Measurements from ENCODE around the gene OR2V1. TPM values are rescaled to one million over a fixed set of nuclear protein-coding genes. Genes with fewer than 3 reads are reported as not detected.
"Not testable (repeated sequence)": the region's sequence is repeated elsewhere in the genome, so short reads cannot be mapped to it uniquely, and the experiment has no call there.

OR2V1 gene
- total RNA-seq, 1 donor from 2014 or later = not detected

GRCh38 chr5:181170996-181171395 lies 40.0 kb upstream of the OR2V1 start:
- FAIRE-seq = no peak
- H3K36me3 ChIP-seq (ENCODE audit: control insufficient read depth, insufficient read depth, low read length) = no peaks in the 10 kb centered on the region
- no peak for TF ChIP-seq CTCF (IDR thresholded peaks at IDR 0.05; ENCODE audit: insufficient read depth, low read length, severe bottlenecking)
- H3K27me3 ChIP-seq (ENCODE audit: control insufficient read depth, insufficient read depth, low read length) = no peaks in the 10 kb centered on the region
- no peak overlapping the region for H3K4me3 ChIP-seq (ENCODE audit: low read depth, low read length)
- no peak for DNase-seq (ENCODE audit: low read depth)

- FAIRE-seq = no peak
- no peak for DNase-seq (ENCODE audit: low read depth)
- TF ChIP-seq CTCF (IDR thresholded peaks at IDR 0.05; ENCODE audit: insufficient read depth, low read length, severe bottlenecking) = no peak
- Histone ChIP-seq H3K27me3 (ENCODE audit: control insufficient read depth, insufficient read depth, low read length) (no peaks in the 10 kb centered on the region), H3K36me3 (ENCODE audit: control insufficient read depth, insufficient read depth, low read length) (no peaks in the 10 kb centered on the region), H3K4me3 (ENCODE audit: low read depth, low read length) (peak overlapping the region; percentile 34)
Observed at GRCh38 chr5:181170237-181170825, 39.4 kb upstream of the OR2V1 start.

- DNase-seq (ENCODE audit: low read depth) = peak; percentile 57
- peak overlapping the region; percentile 34 for H3K4me3 ChIP-seq (ENCODE audit: low read depth, low read length)
- H3K36me3 ChIP-seq (ENCODE audit: control insufficient read depth, insufficient read depth, low read length); H3K27me3 ChIP-seq (ENCODE audit: control insufficient read depth, insufficient read depth, low read length); FAIRE-seq: not testable (repeated sequence)
Observed at GRCh38 chr5:181169459-181170236, 38.7 kb upstream of the OR2V1 start.

- H3K36me3 ChIP-seq (ENCODE audit: control insufficient read depth, insufficient read depth, low read length) = no peaks in the 10 kb centered on the region
- no peak for TF ChIP-seq CTCF (IDR thresholded peaks at IDR 0.05; ENCODE audit: insufficient read depth, low read length, severe bottlenecking)
- DNase-seq (ENCODE audit: low read depth) = no peak
- no peak overlapping the region for H3K4me3 ChIP-seq (ENCODE audit: low read depth, low read length)
- no peaks in the 10 kb centered on the region for H3K27me3 ChIP-seq (ENCODE audit: control insufficient read depth, insufficient read depth, low read length)
- no peak for FAIRE-seq
Observed at GRCh38 chr5:181168595-181169118, 37.7 kb upstream of the OR2V1 start.

GRCh38 chr5:181167814-181168488 lies 37.0 kb upstream of the OR2V1 start:
- no peak for FAIRE-seq
- Histone ChIP-seq H3K27me3 (ENCODE audit: control insufficient read depth, insufficient read depth, low read length) (no peaks in the 10 kb centered on the region), H3K36me3 (ENCODE audit: control insufficient read depth, insufficient read depth, low read length) (no peaks in the 10 kb centered on the region), H3K4me3 (ENCODE audit: low read depth, low read length) (no peak overlapping the region)
- peak; percentile 43 for TF ChIP-seq CTCF (IDR thresholded peaks at IDR 0.05; ENCODE audit: insufficient read depth, low read length, severe bottlenecking)
- DNase-seq (ENCODE audit: low read depth) = no peak

All from bronchial epithelial cell (primary cell).